ENCODE results near the gene C12orf76.

DNA sequence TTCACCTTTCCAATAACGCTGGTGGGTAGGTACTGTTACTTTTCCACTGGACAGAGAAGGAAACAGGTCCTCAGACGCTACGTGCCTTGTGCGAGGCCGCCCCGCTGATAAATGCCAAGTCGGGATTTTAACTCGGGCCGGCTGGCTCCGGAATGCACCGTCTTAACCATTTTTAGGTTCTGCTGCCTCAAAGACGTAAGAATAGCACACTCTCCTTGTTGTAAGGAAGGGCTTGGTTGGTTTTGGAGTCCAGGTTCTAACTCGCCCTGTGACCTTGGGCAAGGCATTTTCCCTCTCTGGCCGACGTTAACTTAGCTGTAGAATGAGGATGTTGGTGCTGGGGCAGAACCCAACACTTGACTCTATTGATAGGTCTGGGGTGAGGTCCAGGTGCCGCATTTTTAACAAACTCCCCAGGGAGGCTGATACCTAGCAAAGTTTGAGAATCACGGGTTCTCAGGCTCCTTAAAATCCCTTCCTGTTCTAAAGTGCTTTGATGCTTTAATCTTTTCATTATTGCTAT lies 48.3 kb downstream of the C12orf76 start:
- TF ChIP-seq CTCF (IDR thresholded peaks at IDR 0.05) (no peak), POLR2A (IDR thresholded peaks at IDR 0.05) (no peak)
